Measurements from ENCODE around the gene FLRT1. TPM values are rescaled to one million over a fixed set of nuclear protein-coding genes. Genes with fewer than 3 reads are reported as not detected.
"Not testable (repeated sequence)": the region's sequence is repeated elsewhere in the genome, so short reads cannot be mapped to it uniquely, and the experiment has no call there.

The FLRT1 gene
- total RNA-seq, 1 experiment from 2014 or later = not detected

DNA sequence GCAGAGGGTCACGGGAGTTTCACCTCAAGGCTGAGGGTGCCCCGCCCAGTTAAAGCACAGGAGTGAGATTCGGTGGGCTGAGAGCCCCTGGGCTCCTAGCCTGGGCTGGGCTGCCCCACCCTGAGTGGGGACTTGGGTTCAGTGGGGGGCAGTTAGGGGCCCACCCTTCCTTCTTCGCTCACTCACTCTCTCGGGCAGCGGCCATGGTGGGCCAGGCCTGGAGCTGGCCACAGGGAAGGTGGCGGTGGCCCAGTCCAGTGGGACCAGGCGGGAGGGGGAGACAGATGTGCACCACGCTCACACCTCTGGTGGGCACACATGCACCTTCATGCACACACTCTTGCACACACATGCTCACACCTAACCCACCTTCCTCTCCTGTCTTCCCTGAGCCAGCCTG lies 6.1 kb downstream of the FLRT1 start:
- no peak overlapping the region for H3K4me2 ChIP-seq (ENCODE audit: low read depth, low read length, poor library complexity, severe bottlenecking)
- H4K20me1 ChIP-seq (ENCODE audit: insufficient read depth, low read depth, low read length) = no peaks in the 10 kb centered on the region
- no peak for DNase-seq
- H2AFZ ChIP-seq (ENCODE audit: low read length) = no peak overlapping the region
- no peaks in the 10 kb centered on the region for H3K79me2 ChIP-seq (ENCODE audit: low read length)
- H3K27me3 ChIP-seq (ENCODE audit: low read length) = no peaks in the 10 kb centered on the region
- no peaks in the 10 kb centered on the region for H3K9me2 ChIP-seq (replicated peaks; ENCODE audit: insufficient read depth, low read length)
- no peak overlapping the region for H3K27ac ChIP-seq (ENCODE audit: low read length)
- H3K4me3 ChIP-seq (ENCODE audit: low read length) = no peak overlapping the region
- no peaks in the 10 kb centered on the region for H3K4me1 ChIP-seq (ENCODE audit: low read length)
- H3K36me3 ChIP-seq (ENCODE audit: insufficient read depth, low read length) = no peaks in the 10 kb centered on the region
- H3K9ac ChIP-seq (ENCODE audit: low read length) = no peak overlapping the region
- no peaks in the 10 kb centered on the region for H3K9me3 ChIP-seq (ENCODE audit: low read length)

DNA sequence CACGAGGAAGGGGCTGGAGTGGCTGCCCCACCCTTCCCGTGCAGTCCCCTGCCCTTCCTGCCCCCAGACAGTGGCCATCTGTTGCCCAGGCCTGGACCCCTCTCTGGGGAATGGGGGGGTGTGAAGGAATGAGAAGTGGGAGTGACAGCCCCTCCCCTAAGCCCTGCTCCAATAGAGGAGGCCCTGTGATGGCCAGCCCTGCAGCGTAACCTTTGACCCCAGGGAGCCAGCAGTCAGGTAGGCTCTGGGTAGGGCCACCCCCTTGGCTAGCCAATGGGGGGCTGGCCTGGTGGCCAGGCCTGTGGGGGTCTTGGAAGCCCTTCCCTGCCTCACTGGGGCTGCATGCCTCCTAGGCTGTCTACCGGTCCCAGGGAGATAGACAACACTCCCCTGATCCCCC lies 6.6 kb downstream of the FLRT1 start:
- H3K4me2 ChIP-seq (ENCODE audit: low read depth, low read length, poor library complexity, severe bottlenecking) = no peak overlapping the region
- no peaks in the 10 kb centered on the region for H4K20me1 ChIP-seq (ENCODE audit: insufficient read depth, low read depth, low read length)
- no peak overlapping the region for H3K4me3 ChIP-seq (ENCODE audit: low read length)
- no peaks in the 10 kb centered on the region for H3K27me3 ChIP-seq (ENCODE audit: low read length)
- H3K9me3 ChIP-seq (ENCODE audit: low read length) = no peaks in the 10 kb centered on the region
- DNase-seq = no peak
- no peaks in the 10 kb centered on the region for H3K4me1 ChIP-seq (ENCODE audit: low read length)
- no peaks in the 10 kb centered on the region for H3K9me2 ChIP-seq (replicated peaks; ENCODE audit: insufficient read depth, low read length)
- H3K27ac ChIP-seq (ENCODE audit: low read length) = no peak overlapping the region
- H3K9ac ChIP-seq (ENCODE audit: low read length) = no peak overlapping the region
- no peaks in the 10 kb centered on the region for H3K36me3 ChIP-seq (ENCODE audit: insufficient read depth, low read length)
- no peak overlapping the region for H2AFZ ChIP-seq (ENCODE audit: low read length)
- H3K79me2 ChIP-seq (ENCODE audit: low read length) = no peaks in the 10 kb centered on the region

DNA sequence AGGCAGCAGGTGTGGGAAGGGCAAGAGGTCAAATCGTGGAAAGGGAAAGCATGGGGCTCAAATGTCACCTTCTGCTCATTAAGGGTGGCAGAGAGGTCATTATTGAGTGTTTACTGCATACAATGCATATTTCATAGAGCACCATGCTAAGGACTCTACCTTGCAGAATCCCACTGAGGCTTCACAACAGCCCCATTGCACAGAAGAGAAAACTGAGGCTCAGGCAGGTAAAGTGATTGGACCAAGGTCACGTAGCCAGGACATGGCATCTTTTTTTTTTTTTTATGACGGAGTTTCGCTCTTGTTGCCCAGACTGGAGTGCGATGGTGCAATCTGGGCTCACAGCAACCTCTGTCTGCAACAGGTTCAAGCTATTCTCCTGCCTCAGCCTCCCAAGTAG lies 7.8 kb downstream of the FLRT1 start:
- H3K27me3 ChIP-seq (ENCODE audit: low read length) = no peaks in the 10 kb centered on the region
- H3K79me2 ChIP-seq (ENCODE audit: low read length) = no peaks in the 10 kb centered on the region
- no peak overlapping the region for H2AFZ ChIP-seq (ENCODE audit: low read length)
- no peaks in the 10 kb centered on the region for H4K20me1 ChIP-seq (ENCODE audit: insufficient read depth, low read depth, low read length)
- H3K9me2 ChIP-seq (replicated peaks; ENCODE audit: insufficient read depth, low read length) = no peaks in the 10 kb centered on the region
- no peak for DNase-seq
- H3K4me2 ChIP-seq (ENCODE audit: low read depth, low read length, poor library complexity, severe bottlenecking) = no peak overlapping the region
- no peak overlapping the region for H3K27ac ChIP-seq (ENCODE audit: low read length)
- no peaks in the 10 kb centered on the region for H3K4me1 ChIP-seq (ENCODE audit: low read length)
- no peaks in the 10 kb centered on the region for H3K9me3 ChIP-seq (ENCODE audit: low read length)
- H3K9ac ChIP-seq (ENCODE audit: low read length) = no peak overlapping the region
- H3K36me3 ChIP-seq (ENCODE audit: insufficient read depth, low read length) = no peaks in the 10 kb centered on the region
- no peak overlapping the region for H3K4me3 ChIP-seq (ENCODE audit: low read length)

DNA sequence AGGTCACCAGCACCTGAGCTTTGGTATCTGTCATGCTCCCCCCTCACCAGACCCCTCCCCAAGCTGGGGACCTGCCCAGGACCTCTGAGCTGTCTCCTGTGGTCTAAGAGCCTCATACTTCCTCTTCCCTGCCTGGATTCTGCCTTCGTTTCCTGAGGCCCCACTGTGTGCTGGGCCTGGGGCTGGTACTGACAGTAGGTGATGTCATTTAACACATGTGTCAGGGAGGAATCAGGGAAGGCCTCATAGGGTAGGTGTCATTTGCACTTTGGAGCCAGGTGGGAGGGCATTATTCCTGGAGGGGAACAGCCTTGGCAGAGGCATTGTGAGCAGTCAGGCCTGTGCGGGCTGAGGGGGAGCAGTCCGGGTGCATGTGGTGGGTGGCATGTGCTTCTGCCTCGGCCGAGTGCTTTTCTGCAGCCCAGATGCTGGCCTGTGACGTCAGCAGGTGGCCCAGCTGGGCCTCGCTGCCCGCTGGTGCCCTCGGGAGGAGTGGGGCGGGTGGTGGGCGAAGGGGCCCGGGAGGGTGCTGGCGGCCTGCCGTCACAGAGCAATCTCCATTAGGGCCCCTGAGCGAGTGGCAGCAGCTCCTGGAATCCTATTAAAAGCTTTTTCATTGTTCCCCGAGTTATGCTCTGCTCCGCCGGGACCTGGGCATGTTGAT lies 9.1 kb downstream of the FLRT1 start:
- no peaks in the 10 kb centered on the region for H3K79me2 ChIP-seq (ENCODE audit: low read length)
- no peak for DNase-seq
- H3K9me3 ChIP-seq (ENCODE audit: low read length) = no peaks in the 10 kb centered on the region
- no peak overlapping the region for H2AFZ ChIP-seq (ENCODE audit: low read length)
- no peaks in the 10 kb centered on the region for H3K27me3 ChIP-seq (ENCODE audit: low read length)
- H3K4me2 ChIP-seq (ENCODE audit: low read depth, low read length, poor library complexity, severe bottlenecking) = no peak overlapping the region
- no peaks in the 10 kb centered on the region for H3K9me2 ChIP-seq (replicated peaks; ENCODE audit: insufficient read depth, low read length)
- H3K36me3 ChIP-seq (ENCODE audit: insufficient read depth, low read length) = no peaks in the 10 kb centered on the region
- H3K4me1 ChIP-seq (ENCODE audit: low read length) = no peaks in the 10 kb centered on the region
- H3K9ac ChIP-seq (ENCODE audit: low read length) = no peak overlapping the region
- no peak overlapping the region for H3K4me3 ChIP-seq (ENCODE audit: low read length)
- no peaks in the 10 kb centered on the region for H4K20me1 ChIP-seq (ENCODE audit: insufficient read depth, low read depth, low read length)
- H3K27ac ChIP-seq (ENCODE audit: low read length) = no peak overlapping the region

GRCh38 chr11:64045700-64046099 lies 10.0 kb downstream of the FLRT1 start:
- no peaks in the 10 kb centered on the region for H3K36me3 ChIP-seq (ENCODE audit: insufficient read depth, low read length)
- no peaks in the 10 kb centered on the region for H3K79me2 ChIP-seq (ENCODE audit: low read length)
- H3K9ac ChIP-seq (ENCODE audit: low read length) = no peak overlapping the region
- H3K27me3 ChIP-seq (ENCODE audit: low read length) = no peaks in the 10 kb centered on the region
- no peaks in the 10 kb centered on the region for H3K4me1 ChIP-seq (ENCODE audit: low read length)
- H3K9me3 ChIP-seq (ENCODE audit: low read length) = no peaks in the 10 kb centered on the region
- no peaks in the 10 kb centered on the region for H3K9me2 ChIP-seq (replicated peaks; ENCODE audit: insufficient read depth, low read length)
- H3K4me2 ChIP-seq (ENCODE audit: low read depth, low read length, poor library complexity, severe bottlenecking) = no peak overlapping the region
- H2AFZ ChIP-seq (ENCODE audit: low read length) = no peak overlapping the region
- no peak for DNase-seq
- no peak overlapping the region for H3K4me3 ChIP-seq (ENCODE audit: low read length)
- no peaks in the 10 kb centered on the region for H4K20me1 ChIP-seq (ENCODE audit: insufficient read depth, low read depth, low read length)
- H3K27ac ChIP-seq (ENCODE audit: low read length) = no peak overlapping the region

DNA sequence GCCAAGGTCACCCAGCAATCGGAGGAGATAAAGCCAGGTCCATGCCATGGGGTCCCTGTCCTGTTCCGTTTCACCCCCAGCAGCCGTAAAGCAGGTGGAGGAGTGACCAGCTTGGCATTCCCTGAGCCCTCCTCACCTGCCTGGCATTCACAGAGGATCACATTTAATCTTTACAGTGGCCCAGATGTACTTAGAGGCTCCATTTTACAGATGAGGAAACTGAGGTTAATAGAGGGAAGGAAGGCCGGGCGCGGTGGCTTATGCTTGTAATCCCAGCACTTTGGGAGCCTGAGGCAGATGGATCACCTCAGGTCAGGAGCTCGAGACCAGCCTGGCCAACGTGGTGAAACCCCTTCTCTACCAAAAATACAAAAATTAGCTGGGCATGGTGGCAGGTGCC lies 11.6 kb downstream of the FLRT1 start:
- H3K36me3 ChIP-seq (ENCODE audit: insufficient read depth, low read length); H3K9me2 ChIP-seq (replicated peaks; ENCODE audit: insufficient read depth, low read length); H3K4me2 ChIP-seq (ENCODE audit: low read depth, low read length, poor library complexity, severe bottlenecking); H3K79me2 ChIP-seq (ENCODE audit: low read length); H3K4me1 ChIP-seq (ENCODE audit: low read length); H3K4me3 ChIP-seq (ENCODE audit: low read length); H3K27ac ChIP-seq (ENCODE audit: low read length); H4K20me1 ChIP-seq (ENCODE audit: insufficient read depth, low read depth, low read length); H3K9ac ChIP-seq (ENCODE audit: low read length); H2AFZ ChIP-seq (ENCODE audit: low read length); DNase-seq; H3K9me3 ChIP-seq (ENCODE audit: low read length); H3K27me3 ChIP-seq (ENCODE audit: low read length): not testable (repeated sequence)

GRCh38 chr11:64048042-64048854 lies 12.5 kb downstream of the FLRT1 start:
- H3K4me2 ChIP-seq (ENCODE audit: low read depth, low read length, poor library complexity, severe bottlenecking) = no peak overlapping the region
- H2AFZ ChIP-seq (ENCODE audit: low read length) = no peak overlapping the region
- no peaks in the 10 kb centered on the region for H3K36me3 ChIP-seq (ENCODE audit: insufficient read depth, low read length)
- no peaks in the 10 kb centered on the region for H3K4me1 ChIP-seq (ENCODE audit: low read length)
- no peak overlapping the region for H3K9ac ChIP-seq (ENCODE audit: low read length)
- no peak for DNase-seq
- H3K9me3 ChIP-seq (ENCODE audit: low read length) = no peaks in the 10 kb centered on the region
- H3K79me2 ChIP-seq (ENCODE audit: low read length) = no peaks in the 10 kb centered on the region
- H3K4me3 ChIP-seq (ENCODE audit: low read length) = no peak overlapping the region
- no peaks in the 10 kb centered on the region for H3K9me2 ChIP-seq (replicated peaks; ENCODE audit: insufficient read depth, low read length)
- no peaks in the 10 kb centered on the region for H4K20me1 ChIP-seq (ENCODE audit: insufficient read depth, low read depth, low read length)
- no peak overlapping the region for H3K27ac ChIP-seq (ENCODE audit: low read length)
- no peaks in the 10 kb centered on the region for H3K27me3 ChIP-seq (ENCODE audit: low read length)

GRCh38 chr11:64049509-64049908 lies 13.8 kb downstream of the FLRT1 start:
- Histone ChIP-seq H3K27me3 (ENCODE audit: low read length) (no peaks in the 10 kb centered on the region), H3K27ac (ENCODE audit: low read length) (no peak overlapping the region), H3K4me1 (ENCODE audit: low read length) (no peaks in the 10 kb centered on the region), H3K9ac (ENCODE audit: low read length) (no peak overlapping the region), H4K20me1 (ENCODE audit: insufficient read depth, low read depth, low read length) (no peaks in the 10 kb centered on the region), H3K36me3 (ENCODE audit: insufficient read depth, low read length) (no peaks in the 10 kb centered on the region), H3K4me3 (ENCODE audit: low read length) (no peak overlapping the region), H3K79me2 (ENCODE audit: low read length) (no peaks in the 10 kb centered on the region), H3K9me3 (ENCODE audit: low read length) (no peaks in the 10 kb centered on the region), H3K9me2 (replicated peaks; ENCODE audit: insufficient read depth, low read length) (no peaks in the 10 kb centered on the region), H2AFZ (ENCODE audit: low read length) (no peak overlapping the region), H3K4me2 (ENCODE audit: low read depth, low read length, poor library complexity, severe bottlenecking) (no peak overlapping the region)
- no peak for DNase-seq
